BE2C (cell line): Measurements from ENCODE around the gene SLC30A7.

Source experiments
- DNase-seq: peaks from one replicate; pipeline ENCODE4 v3.0.0-alpha.2; 2020
- H3K27me3 ChIP-seq: fragments of 250-450 bp; sonication (Bioruptor Pico); 2 replicates; pipeline ENCODE4 v1.5.1; 2020; ENCODE audit warnings: mild to moderate bottlenecking
- H3K36me3 ChIP-seq: fragments of 250-450 bp; sonication (Bioruptor Pico); 2 replicates; pipeline ENCODE4 v1.5.1; 2020; ENCODE audit warnings: mild to moderate bottlenecking
- H3K4me1 ChIP-seq: fragments of 250-450 bp; sonication (Bioruptor Pico); 2 replicates; pipeline ENCODE4 v1.5.1; 2020
- H3K4me3 ChIP-seq: 2 replicates; pipeline ENCODE4 v1.5.1; 2011; ENCODE audit warnings: low read depth, low read length
- H3K9me3 ChIP-seq: fragments of 250-450 bp; sonication (Bioruptor Pico); 2 replicates; pipeline ENCODE4 v1.5.1; 2020
- CTCF ChIP-seq: IDR thresholded peaks from 2 replicates; pipeline ENCODE4 v1.5.1; 2012; ENCODE audit warnings: mild to moderate bottlenecking, low read depth, low read length

Gene SLC30A7

GRCh38 chr1:101005183-101005582 is 109.3 kb downstream of the SLC30A7 start:
- TF ChIP-seq CTCF = no peak
- H3K36me3 ChIP-seq = peaks cover 26% of the 10 kb centered on the region
- no peaks in the 10 kb centered on the region for H3K9me3 ChIP-seq
- no peak for DNase-seq
- peaks cover 8% of the 10 kb centered on the region for H3K4me1 ChIP-seq
- H3K4me3 ChIP-seq = no peak overlapping the region
- H3K27me3 ChIP-seq = no peaks in the 10 kb centered on the region

- no peak overlapping the region for H3K4me3 ChIP-seq
- H3K36me3 ChIP-seq = peaks cover 23% of the 10 kb centered on the region
Measured at GRCh38 chr1:101005871-101006270, 110.0 kb downstream of the SLC30A7 start.

DNA sequence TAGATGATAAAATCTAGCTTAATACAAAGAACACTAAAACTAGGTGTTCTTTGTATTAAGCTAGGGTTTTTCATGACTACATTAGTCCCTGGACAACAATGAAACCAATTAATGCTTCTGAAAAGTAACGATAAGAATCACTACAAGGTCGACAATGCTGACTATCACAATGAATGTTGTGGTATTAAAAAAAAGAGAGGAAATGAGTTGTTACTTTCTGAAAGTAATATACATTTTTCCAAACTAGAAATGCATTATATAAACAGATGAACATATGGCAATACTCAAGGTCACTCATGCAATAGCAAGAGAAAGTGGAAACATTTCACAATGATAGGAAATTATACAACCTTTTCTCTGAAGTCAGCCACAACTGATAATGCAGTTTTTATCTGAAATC is 110.7 kb downstream of the SLC30A7 start:
- Histone ChIP-seq H3K9me3 (no peaks in the 10 kb centered on the region), H3K36me3 (peaks cover 23% of the 10 kb centered on the region), H3K4me1 (peaks cover 8% of the 10 kb centered on the region), H3K27me3 (no peaks in the 10 kb centered on the region), H3K4me3 (no peak overlapping the region)
- DNase-seq = no peak
- TF ChIP-seq CTCF = no peak

More at GRCh38 chr1:101005871-101006270, 110.0 kb downstream of the SLC30A7 start:
- DNase-seq = no peak
- H3K4me1 ChIP-seq = peaks cover 8% of the 10 kb centered on the region
- no peak for TF ChIP-seq CTCF
- H3K27me3 ChIP-seq = no peaks in the 10 kb centered on the region
- H3K9me3 ChIP-seq = no peaks in the 10 kb centered on the region

- H3K4me1 ChIP-seq = peaks cover under 1% of the 10 kb centered on the region
- peaks cover 33% of the 10 kb centered on the region for H3K36me3 ChIP-seq
- DNase-seq = no peak
- H3K4me3 ChIP-seq = no peak overlapping the region
- no peaks in the 10 kb centered on the region for H3K9me3 ChIP-seq
- H3K27me3 ChIP-seq = no peaks in the 10 kb centered on the region
- no peak for TF ChIP-seq CTCF
Measured at GRCh38 chr1:101008229-101008834, 112.4 kb downstream of the SLC30A7 start.

- Histone ChIP-seq H3K27me3 (no peaks in the 10 kb centered on the region), H3K9me3 (no peaks in the 10 kb centered on the region), H3K4me3 (no peak overlapping the region), H3K4me1 (no peaks in the 10 kb centered on the region), H3K36me3 (peaks cover 48% of the 10 kb centered on the region)
- DNase-seq = no peak
- no peak for TF ChIP-seq CTCF
Measured at GRCh38 chr1:101013776-101014175, 117.9 kb downstream of the SLC30A7 start.

DNA sequence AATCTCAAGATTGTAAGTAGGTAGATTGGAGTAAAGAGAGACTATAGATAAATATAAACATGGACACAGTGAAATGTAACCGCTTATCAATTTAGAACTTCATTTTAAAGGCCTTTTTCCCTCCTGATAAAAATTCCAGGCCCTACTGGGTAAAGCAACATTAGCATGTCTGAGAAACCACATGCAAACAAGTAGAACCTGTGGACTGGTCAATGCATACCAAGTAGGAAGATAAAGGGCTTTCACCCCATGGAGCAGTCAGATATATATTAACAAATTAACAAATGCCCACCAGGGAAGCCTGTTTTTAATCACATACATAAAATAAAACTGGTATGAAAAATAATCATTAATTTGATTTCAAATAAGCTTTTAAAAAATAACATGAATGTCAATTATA is 121.6 kb downstream of the SLC30A7 start:
- no peak for TF ChIP-seq CTCF
- no peak for DNase-seq
- peaks cover 50% of the 10 kb centered on the region for H3K36me3 ChIP-seq

More for the DNA sequence above, 121.6 kb downstream of the SLC30A7 start:
- Histone ChIP-seq H3K27me3 (no peaks in the 10 kb centered on the region), H3K4me1 (no peaks in the 10 kb centered on the region), H3K4me3 (no peak overlapping the region), H3K9me3 (no peaks in the 10 kb centered on the region)
